Keratinocyte (primary cell): ENCODE measurements around the gene TSPAN17.

ENCODE experiments used
- EZH2 ChIP-seq: IDR thresholded peaks from one replicate; pipeline ENCODE4 v1.6.1; 2012; ENCODE audit warnings: inconsistent platforms, mild to moderate bottlenecking, low read length, moderate library complexity
- TF ChIP-seq, protein P1 (sequence below), 3 experiments: IDR thresholded peaks in 1 of 3; conservative IDR thresholded peaks in 1 of 3; optimal IDR thresholded peaks in 1 of 3; 2 replicates in 2 of 3; 3 replicates in 1 of 3; pipeline versions ENCODE3 to v1.5.1; 2011; ENCODE audit warnings: low read length in 3 of 3, mild to moderate bottlenecking in 3 of 3, moderate library complexity in 2 of 3, control low read depth in 1 of 3, inconsistent platforms in 1 of 3; ENCODE audit not compliant: insufficient read depth in 2 of 3; ENCODE audit errors: extremely low read depth in 1 of 3

DNA sequence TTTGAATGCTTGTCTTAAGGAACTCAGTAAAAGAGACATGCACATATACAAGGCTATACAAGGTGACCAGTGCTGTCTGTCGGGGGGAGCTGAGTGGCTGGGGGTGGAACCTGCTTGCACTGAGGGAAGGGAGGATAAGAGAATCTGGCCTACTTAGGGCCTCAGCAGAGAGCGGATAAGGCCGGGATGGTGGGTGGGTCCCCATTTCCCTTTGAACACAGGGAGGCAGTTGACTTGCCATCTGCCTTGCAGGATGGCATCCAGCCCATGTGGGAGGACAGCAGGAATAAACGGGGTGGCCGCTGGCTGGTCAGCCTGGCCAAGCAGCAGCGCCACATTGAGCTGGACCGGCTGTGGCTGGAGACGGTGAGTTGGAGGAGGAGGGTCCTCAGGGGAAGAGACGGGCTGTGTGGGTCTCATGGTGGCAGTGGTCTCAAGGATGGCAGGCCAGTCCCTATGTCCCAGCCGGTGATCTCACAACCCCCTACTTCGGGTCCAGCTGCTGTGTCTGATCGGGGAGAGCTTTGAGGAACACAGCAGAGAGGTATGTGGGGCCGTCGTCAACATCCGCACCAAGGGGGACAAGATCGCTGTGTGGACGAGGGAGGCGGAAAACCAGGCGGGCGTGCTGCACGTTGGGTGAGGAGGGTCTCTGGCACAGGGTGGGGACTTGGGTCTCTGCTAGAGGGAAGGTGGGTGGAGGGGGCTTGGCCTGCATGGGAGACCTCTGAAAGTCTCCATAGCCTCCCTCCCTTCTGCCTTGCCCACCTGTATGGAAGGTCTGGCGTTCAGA lies 2.2 kb upstream of the TSPAN17 start:
- TF ChIP-seq, protein P1, sequence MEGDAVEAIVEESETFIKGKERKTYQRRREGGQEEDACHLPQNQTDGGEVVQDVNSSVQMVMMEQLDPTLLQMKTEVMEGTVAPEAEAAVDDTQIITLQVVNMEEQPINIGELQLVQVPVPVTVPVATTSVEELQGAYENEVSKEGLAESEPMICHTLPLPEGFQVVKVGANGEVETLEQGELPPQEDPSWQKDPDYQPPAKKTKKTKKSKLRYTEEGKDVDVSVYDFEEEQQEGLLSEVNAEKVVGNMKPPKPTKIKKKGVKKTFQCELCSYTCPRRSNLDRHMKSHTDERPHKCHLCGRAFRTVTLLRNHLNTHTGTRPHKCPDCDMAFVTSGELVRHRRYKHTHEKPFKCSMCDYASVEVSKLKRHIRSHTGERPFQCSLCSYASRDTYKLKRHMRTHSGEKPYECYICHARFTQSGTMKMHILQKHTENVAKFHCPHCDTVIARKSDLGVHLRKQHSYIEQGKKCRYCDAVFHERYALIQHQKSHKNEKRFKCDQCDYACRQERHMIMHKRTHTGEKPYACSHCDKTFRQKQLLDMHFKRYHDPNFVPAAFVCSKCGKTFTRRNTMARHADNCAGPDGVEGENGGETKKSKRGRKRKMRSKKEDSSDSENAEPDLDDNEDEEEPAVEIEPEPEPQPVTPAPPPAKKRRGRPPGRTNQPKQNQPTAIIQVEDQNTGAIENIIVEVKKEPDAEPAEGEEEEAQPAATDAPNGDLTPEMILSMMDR (optimal IDR thresholded peaks at IDR 0.05 in 1 of 3, IDR thresholded peaks at IDR 0.05 in 1 of 3, conservative IDR thresholded peaks at IDR 0.05 in 1 of 3; ENCODE audit: extremely low read depth in 1 of 3, insufficient read depth in 2 of 3, low read length in 3 of 3): no peak
- TF ChIP-seq EZH2: no peak
